Adipose tissue (tissue), 3 donors: ENCODE measurements around the gene TLL1. TPM values are rescaled to one million over a fixed set of nuclear protein-coding genes. Genes with fewer than 3 reads are reported as not detected.

Experiments
- H3K27ac ChIP-seq: one replicate; pipeline ENCODE4 v1.5.1; 2013; ENCODE audit warnings: low read depth, low read length
- WGBS, 3 donors: extraction: QIAGEN DNeasy Blood & Tissue Kit; methylation state at CpG; one replicate each; pipeline ENCODE4 v1.1.7; 2013; 5-methylcytosine and 5-hydroxymethylcytosine counted together
- polyA plus RNA-seq, 3 donors: library from polyadenylated mRNA; stranded (reverse); fragments of 200-250 nt; gene quantifications; one replicate each; pipeline ENCODE4 v1.2.3, GENCODE V29; 2013
- donor health status: healthy with polysubstance abuse.
- donor health status: Bipolar disorder and iron deficiency.
- donor health status: healthy.

TLL1 gene
- polyA plus RNA-seq, 3 donors, result 0.61 to 2.9 (median 1.9) TPM

DNA sequence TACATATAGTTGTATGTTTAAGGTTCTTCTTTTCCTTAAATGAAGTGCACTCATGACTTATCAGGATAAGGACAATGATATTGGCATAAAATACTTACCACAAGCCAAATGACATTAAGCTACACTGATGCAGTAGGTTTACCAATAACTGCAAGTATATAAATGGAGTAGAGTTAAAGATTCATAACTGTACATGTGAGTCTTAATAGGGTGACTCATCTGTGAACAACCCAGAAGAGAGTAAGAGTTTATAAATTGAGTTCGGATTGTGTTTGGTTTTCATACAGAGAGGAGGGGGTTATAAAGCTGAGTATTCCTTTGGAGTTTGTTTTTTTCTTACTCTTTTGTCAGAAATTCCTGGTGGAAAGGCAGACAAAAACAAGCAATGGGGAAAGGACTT lies 144.8 kb downstream of the TLL1 start:
- H3K27ac ChIP-seq, result no peak overlapping the region
- 86% methylated on average over 1 of the region's 1 CpG for WGBS, 3 donors

DNA sequence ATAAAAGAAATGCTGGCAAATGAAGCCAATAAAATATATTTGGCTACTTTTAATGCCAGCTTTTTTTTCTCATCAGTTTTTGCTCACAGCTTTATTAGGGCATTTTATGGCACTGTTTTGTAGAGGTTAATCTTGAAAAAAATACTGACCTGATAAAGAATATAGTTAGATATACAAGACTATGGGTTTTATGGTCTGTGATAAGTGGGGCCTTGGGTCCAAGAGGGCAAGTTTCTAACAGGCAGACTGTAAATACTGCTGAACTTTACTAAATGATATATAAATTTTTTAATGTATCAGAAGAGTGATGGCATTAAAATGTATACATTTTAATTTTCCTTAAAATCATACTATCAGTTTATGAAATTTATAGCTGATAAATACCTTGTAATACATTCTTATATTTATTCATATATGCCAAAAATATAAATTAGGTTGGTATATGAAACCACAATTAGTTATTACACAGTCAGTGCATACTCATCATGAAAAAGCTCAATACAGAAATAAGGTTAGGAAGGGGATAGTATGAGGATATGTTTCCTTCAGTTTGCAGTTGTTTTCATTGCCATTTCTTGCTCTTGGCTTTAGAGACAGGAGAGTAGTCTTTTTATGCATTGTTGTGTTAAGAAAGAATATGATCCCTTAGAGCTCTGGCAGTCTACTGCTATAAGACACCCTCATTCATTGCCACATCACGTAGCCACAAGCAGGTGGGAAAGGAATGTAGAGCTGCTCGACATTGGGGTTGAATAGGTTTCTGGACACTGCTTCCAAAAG lies 146.6 kb downstream of the TLL1 start:
- no peak overlapping the region for H3K27ac ChIP-seq
- 76 to 86% (median 77%) methylated on average over 2 of the region's 2 CpGs for WGBS, 3 donors

DNA sequence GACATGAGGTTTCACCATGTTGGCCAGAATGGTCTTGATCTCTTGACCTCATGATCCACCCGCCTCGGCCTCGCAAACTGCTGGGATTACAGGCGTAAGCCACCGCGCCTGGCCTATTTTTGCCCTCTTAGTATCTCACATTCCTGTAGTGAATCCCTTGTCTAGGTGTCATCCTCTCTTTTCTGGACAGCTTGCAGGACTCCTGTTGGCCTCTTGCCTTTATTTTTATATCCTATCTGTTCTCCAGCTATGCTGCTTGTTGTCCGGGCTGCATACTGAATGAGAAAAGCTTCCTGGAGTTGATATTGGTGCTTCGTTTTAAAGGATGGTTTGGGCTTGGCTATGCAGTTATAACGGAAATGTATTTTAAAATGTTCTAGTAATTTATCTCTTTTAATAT lies 148.6 kb downstream of the TLL1 start:
- no peak overlapping the region for H3K27ac ChIP-seq
- WGBS, 3 donors, result 87 to 96% (median 93%) methylated on average over 9 of the region's 9 CpGs

GRCh38 chr4:166034965-166035364 lies 161.9 kb downstream of the TLL1 start:
- 91 to 92% (median 92%) methylated on average over 2 of the region's 2 CpGs for WGBS, 3 donors
- H3K27ac ChIP-seq, result no peak overlapping the region

- H3K27ac ChIP-seq, result no peak overlapping the region
- 39 to 44% (median 42%) methylated on average over 1 of the region's 1 CpG for WGBS, 3 donors
Observed at GRCh38 chr4:166039822-166040221, 166.8 kb downstream of the TLL1 start.

DNA sequence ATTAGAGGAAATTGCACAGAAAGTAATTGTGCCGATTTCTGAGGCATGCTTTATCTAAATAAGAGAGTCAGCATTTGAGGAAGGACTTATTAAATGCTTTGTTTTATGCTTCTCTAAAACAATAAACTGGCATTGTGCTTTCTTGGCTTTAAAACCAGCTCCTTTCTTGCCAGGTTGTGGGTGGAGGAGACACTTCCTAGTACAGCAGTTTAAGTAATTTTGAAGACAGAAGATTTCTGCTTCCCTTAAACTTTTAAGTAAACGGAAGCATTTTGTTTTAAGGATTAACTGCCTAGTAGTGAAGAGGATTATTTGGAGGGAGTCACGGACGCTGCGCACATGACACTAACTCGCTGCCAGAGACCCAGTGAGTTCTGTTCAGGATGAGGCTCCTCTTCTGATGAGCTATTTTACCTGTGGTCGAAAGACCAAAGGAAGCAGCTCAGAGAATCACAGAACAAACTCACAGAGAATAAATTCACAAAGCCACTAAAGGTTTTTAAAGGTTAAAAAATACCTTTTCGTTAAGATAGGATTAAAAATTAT lies 169.5 kb downstream of the TLL1 start:
- H3K27ac ChIP-seq, result no peak overlapping the region
- 33 to 68% (median 44%) methylated on average over 8 of the region's 8 CpGs for WGBS, 3 donors

DNA sequence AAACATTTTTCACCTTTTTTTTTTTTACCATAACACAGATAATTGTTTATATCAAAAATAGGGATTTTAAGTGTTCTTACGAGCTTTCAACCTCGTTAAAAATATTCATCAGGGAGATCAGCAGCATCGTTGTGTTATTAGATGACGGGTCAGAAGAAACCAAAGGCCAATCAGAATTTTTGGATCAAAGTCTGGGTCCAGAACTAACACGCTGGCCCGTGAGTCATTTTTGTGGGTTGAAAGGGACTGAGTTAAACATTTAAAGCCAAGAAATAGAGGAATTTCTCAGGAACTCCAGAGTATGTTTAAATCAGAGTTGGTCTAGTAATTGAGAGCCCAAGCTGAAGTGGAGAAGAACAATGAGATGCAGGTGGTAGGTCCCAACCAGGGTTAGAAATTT lies 170.8 kb downstream of the TLL1 start:
- no peak overlapping the region for H3K27ac ChIP-seq
- WGBS, 3 donors, result 87 to 90% (median 88%) methylated on average over 6 of the region's 6 CpGs

- H3K27ac ChIP-seq, result no peak overlapping the region
Observed at GRCh38 chr4:166044871-166045270, 171.8 kb downstream of the TLL1 start.

- H3K27ac ChIP-seq, result no peak overlapping the region
- 87 to 90% (median 87%) methylated on average over 9 of the region's 9 CpGs for WGBS, 3 donors
Observed at GRCh38 chr4:166045457-166045856, 172.4 kb downstream of the TLL1 start.

GRCh38 chr4:166049036-166049435 lies 176.0 kb downstream of the TLL1 start:
- 86 to 90% (median 88%) methylated on average over 5 of the region's 5 CpGs for WGBS, 3 donors
- no peak overlapping the region for H3K27ac ChIP-seq

GRCh38 chr4:166064721-166065120 lies 191.7 kb downstream of the TLL1 start:
- no peak overlapping the region for H3K27ac ChIP-seq

DNA sequence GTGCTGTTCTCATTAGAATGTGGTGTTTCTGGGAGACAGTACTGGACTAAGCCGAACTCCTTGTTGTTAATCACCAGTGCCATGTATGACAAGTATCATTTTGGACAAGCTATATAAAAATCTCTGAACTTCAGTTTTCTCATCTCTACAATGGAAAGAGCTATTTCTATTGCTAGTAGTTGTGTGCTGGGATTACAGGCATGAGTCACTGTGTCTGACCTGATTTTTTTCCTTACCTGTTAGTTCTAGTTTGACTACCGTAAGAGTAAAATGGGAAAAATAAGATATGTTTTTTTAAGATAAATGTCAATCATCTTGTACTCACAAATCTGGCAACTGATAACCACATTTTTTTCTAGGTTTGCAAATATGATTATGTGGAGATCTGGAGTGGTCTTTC lies 192.3 kb downstream of the TLL1 start:
- H3K27ac ChIP-seq, result no peak overlapping the region
- WGBS, 3 donors, result 85 to 95% (median 87%) methylated on average over 2 of the region's 2 CpGs

DNA sequence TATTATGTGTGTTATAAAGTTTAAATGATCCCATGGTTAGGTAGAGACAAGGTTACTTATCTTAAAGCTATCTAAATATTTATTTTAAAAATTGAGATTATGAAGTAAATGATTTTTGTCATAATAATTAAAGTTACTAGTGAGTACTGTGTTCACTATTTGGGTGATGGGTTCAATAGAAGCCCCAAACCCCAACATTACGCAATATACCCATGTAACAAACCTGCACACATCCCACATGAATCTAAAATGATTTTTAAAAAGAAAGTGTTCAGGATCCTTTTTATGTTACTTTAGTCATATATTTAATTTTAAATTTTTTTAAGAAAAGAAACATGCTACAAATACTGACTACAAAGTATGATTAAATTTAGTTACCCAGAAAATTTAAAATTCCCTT lies 193.9 kb downstream of the TLL1 start:
- H3K27ac ChIP-seq, result no peak overlapping the region
- WGBS, 3 donors, result 92 to 100% (median 94%) methylated on average over 1 of the region's 1 CpG

GRCh38 chr4:166067915-166068314 lies 194.9 kb downstream of the TLL1 start:
- no peak overlapping the region for H3K27ac ChIP-seq
- 51 to 72% (median 63%) methylated on average over 1 of the region's 1 CpG for WGBS, 3 donors

- no peak overlapping the region for H3K27ac ChIP-seq
- WGBS, 3 donors, result 89 to 92% (median 92%) methylated on average over 6 of the region's 6 CpGs
Observed at GRCh38 chr4:166073783-166074182, 200.7 kb downstream of the TLL1 start.

DNA sequence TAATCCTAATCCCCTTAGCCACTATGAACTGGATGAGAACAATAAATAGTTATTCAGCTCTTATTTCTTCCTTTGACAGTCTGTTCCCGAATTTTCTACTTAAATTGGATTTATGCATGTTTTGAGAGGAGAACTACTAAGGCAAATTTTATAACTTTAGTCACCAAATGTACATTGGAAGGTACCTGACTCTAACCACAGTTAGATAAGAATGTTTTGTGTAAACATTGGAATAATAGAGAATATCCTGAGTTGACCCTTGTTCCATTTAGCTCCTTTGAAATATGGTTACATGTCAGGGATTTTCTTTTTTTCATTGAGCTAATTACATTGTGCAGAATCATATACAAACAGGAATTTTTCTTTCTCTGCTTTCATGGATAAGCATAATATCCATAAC lies 202.6 kb downstream of the TLL1 start:
- H3K27ac ChIP-seq, result no peak overlapping the region
- 43 to 59% (median 54%) methylated on average over 1 of the region's 1 CpG for WGBS, 3 donors

DNA sequence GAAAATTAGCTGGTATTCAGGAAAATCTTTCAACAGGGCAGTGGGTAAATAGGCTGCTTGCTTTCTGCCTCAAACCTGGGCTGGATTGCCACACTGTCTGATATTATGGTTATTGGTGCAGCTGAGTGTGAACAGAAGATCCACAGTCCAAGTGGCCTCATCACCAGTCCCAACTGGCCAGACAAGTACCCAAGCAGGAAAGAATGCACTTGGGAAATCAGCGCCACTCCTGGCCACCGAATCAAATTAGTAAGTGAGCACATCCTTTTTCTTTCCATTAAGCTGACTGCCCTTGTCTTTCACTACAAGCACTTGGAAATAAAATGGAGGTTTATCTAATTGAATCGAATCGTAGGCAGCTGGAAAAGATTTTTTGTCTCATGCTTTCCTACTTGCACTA lies 204.7 kb downstream of the TLL1 start:
- 90 to 94% (median 92%) methylated on average over 4 of the region's 4 CpGs for WGBS, 3 donors
- no peak overlapping the region for H3K27ac ChIP-seq

DNA sequence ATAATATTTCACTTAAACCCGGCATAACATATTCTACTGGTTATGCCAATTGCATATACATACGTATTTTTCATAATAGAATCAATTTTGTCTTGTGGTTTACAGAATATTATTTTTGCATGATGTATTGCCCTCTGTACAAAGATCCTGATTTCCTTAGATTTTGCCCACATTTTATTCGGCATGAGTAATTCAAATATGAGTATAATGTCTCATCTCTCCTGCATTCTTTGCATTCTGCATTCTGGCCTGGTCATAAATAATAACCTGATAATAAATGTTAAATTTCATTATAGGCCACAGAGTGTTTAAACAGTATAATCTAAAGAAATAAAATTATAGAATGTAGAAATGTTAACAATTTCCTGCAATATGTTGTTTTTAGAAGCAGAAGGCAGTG lies 205.3 kb downstream of the TLL1 start:
- no peak overlapping the region for H3K27ac ChIP-seq
- 85 to 93% (median 91%) methylated on average over 3 of the region's 3 CpGs for WGBS, 3 donors

- no peak overlapping the region for H3K27ac ChIP-seq
- WGBS, 3 donors, result 88 to 93% (median 91%) methylated on average over 2 of the region's 2 CpGs
Observed at GRCh38 chr4:166078955-166079354, 205.9 kb downstream of the TLL1 start.

DNA sequence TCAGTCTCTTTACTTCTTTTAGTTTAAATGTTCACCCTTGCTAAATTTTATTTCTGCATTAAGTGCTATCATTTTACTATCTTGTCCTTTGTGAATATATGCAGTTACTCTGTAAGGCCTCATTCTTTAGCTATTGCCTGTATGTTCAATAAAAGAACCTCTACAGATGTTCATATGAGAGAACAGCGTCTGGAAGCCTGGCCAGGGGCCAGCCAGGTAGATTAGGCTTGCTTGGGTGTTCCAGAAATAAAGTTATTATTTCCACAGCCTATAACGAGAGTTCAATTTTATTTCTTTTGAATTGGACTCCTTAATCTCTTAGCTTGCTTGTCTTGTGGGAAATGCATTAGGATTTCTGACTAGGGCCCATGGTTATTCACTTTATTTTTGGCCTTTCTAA lies 214.5 kb downstream of the TLL1 start:
- no peak overlapping the region for H3K27ac ChIP-seq
- WGBS, 3 donors, result 37 to 84% (median 82%) methylated on average over 2 of the region's 2 CpGs
